HEK293 (cell line): Measurements from ENCODE around the gene FMNL3.

Experiments used
- CTCF ChIA-PET: fragments of 350-600 bp; formaldehyde crosslinking; extraction: SDS; loops from one replicate; lab custom pipeline; 2021; ENCODE audit warnings: antibody characterized with exemption; lab: Yijun Ruan, JAX
- POLR2A ChIA-PET: fragments of 300-600 bp; formaldehyde crosslinking; extraction: SDS; loops from one replicate; lab custom pipeline; 2020; ENCODE audit warnings: antibody characterized with exemption, inconsistent platforms; lab: Yijun Ruan, JAX
- H3K27ac ChIP-seq: fragments of 200-500 bp; sonication (Bioruptor generic); 2 replicates; pipeline ENCODE4 v1.5.1; 2014; ENCODE audit warnings: low read depth, low read length, control low read depth, inconsistent platforms; ENCODE audit errors: extremely low read depth
- H3K36me3 ChIP-seq, 2 experiments: fragments of 200-500 bp in 1 of 2; sonication (Bioruptor generic) in 1 of 2; 1 replicate in 1 of 2; 2 replicates in 1 of 2; pipeline ENCODE4 v1.5.1; 2014 to 2017; ENCODE audit warnings: inconsistent platforms in 2 of 2, low read length in 2 of 2; ENCODE audit not compliant: control insufficient read depth in 2 of 2, insufficient read depth in 1 of 2
- H3K4me1 ChIP-seq: fragments of 200-500 bp; sonication (Bioruptor generic); 2 replicates; pipeline ENCODE4 v1.5.1; 2014; ENCODE audit warnings: mild to moderate bottlenecking, low read length, inconsistent platforms; ENCODE audit not compliant: control insufficient read depth, insufficient read depth
- H3K4me3 ChIP-seq: 2 replicates; pipeline ENCODE4 v1.5.1; 2011; ENCODE audit warnings: low read depth, mild to moderate bottlenecking, control low read depth, low read length, moderate library complexity
- H3K9me3 ChIP-seq: fragments of 200-500 bp; sonication (Bioruptor generic); 2 replicates; pipeline ENCODE4 v1.5.1; 2014; ENCODE audit warnings: low read depth, low read length, inconsistent platforms; ENCODE audit not compliant: control insufficient read depth, insufficient read depth
- ATF2 ChIP-seq: fragments of 450-650 bp; formaldehyde crosslinking; IDR thresholded peaks from 2 replicates; pipeline ENCODE4 v1.5.1; 2016; ENCODE audit warnings: missing biosample characterization, missing genetic modification characterization, low read depth
- BCL6B ChIP-seq: fragments of 450-650 bp; formaldehyde crosslinking; IDR thresholded peaks from 2 replicates; pipeline ENCODE4 v1.5.1; 2017; ENCODE audit warnings: missing biosample characterization, missing genetic modification characterization
- GFI1B ChIP-seq: fragments of 450-650 bp; formaldehyde crosslinking; IDR thresholded peaks from 2 replicates; pipeline ENCODE4 v1.5.1; 2016; ENCODE audit warnings: missing biosample characterization, missing genetic modification characterization
- GLIS1 ChIP-seq: fragments of 450-650 bp; formaldehyde crosslinking; IDR thresholded peaks from 2 replicates; pipeline ENCODE4 v1.5.1; 2016; ENCODE audit warnings: missing biosample characterization, missing genetic modification characterization
- IKZF3 ChIP-seq: fragments of 450-650 bp; IDR thresholded peaks from 2 replicates; pipeline ENCODE4 v1.5.0; 2018; ENCODE audit warnings: missing biosample characterization, mild to moderate bottlenecking, missing genetic modification characterization, moderate library complexity
- KLF7 ChIP-seq: fragments of 450-650 bp; formaldehyde crosslinking; IDR thresholded peaks from 2 replicates; pipeline ENCODE4 v1.5.1; 2016; ENCODE audit warnings: missing biosample characterization, missing genetic modification characterization, borderline replicate concordance
- REST ChIP-seq: fragments of 450-650 bp; formaldehyde crosslinking; IDR thresholded peaks from 2 replicates; pipeline ENCODE4 v1.5.1; 2016; ENCODE audit warnings: missing biosample characterization, missing genetic modification characterization
- ZBTB1 ChIP-seq: fragments of 450-650 bp; formaldehyde crosslinking; IDR thresholded peaks from 2 replicates; pipeline ENCODE4 v1.5.1; 2016; ENCODE audit warnings: missing biosample characterization, missing genetic modification characterization
- ZBTB10 ChIP-seq: fragments of 450-650 bp; formaldehyde crosslinking; IDR thresholded peaks from 2 replicates; pipeline ENCODE4 v1.5.1; 2016; ENCODE audit warnings: missing biosample characterization, missing genetic modification characterization
- ZBTB26 ChIP-seq: fragments of 450-650 bp; formaldehyde crosslinking; optimal IDR thresholded peaks from 2 replicates; pipeline ENCODE3; 2016; ENCODE audit warnings: missing biosample characterization, mild to moderate bottlenecking, missing genetic modification characterization
- ZFHX2 ChIP-seq: fragments of 450-650 bp; formaldehyde crosslinking; conservative IDR thresholded peaks from 2 replicates; pipeline ENCODE4 v1.5.1; 2016; ENCODE audit warnings: missing biosample characterization, missing genetic modification characterization
- ZFP69B ChIP-seq: fragments of 450-650 bp; formaldehyde crosslinking; IDR thresholded peaks from 2 replicates; pipeline ENCODE4 v1.5.1; 2016; ENCODE audit warnings: missing biosample characterization, missing genetic modification characterization
- ZNF335 ChIP-seq: fragments of 450-650 bp; formaldehyde crosslinking; conservative IDR thresholded peaks from 2 replicates; pipeline ENCODE4 v1.5.1; 2016; ENCODE audit warnings: missing biosample characterization, missing genetic modification characterization
- ZNF341 ChIP-seq: fragments of 450-650 bp; formaldehyde crosslinking; IDR thresholded peaks from 2 replicates; pipeline ENCODE4; 2016; ENCODE audit warnings: low read depth, missing biosample characterization, missing genetic modification characterization
- ZNF362 ChIP-seq: fragments of 450-650 bp; formaldehyde crosslinking; IDR thresholded peaks from 2 replicates; pipeline ENCODE4 v1.5.1; 2016; ENCODE audit warnings: missing biosample characterization, missing genetic modification characterization
- ZNF416 ChIP-seq: fragments of 450-650 bp; formaldehyde crosslinking; IDR thresholded peaks from 2 replicates; pipeline ENCODE4 v1.5.1; 2016; ENCODE audit warnings: missing biosample characterization, missing genetic modification characterization
- ZNF561 ChIP-seq: fragments of 450-650 bp; IDR thresholded peaks from 2 replicates; pipeline ENCODE4 v1.5.1; 2018; ENCODE audit warnings: missing biosample characterization, missing genetic modification characterization, borderline replicate concordance
- ZNF629 ChIP-seq: fragments of 450-650 bp; formaldehyde crosslinking; IDR thresholded peaks from 2 replicates; pipeline ENCODE4 v1.5.1; 2017; ENCODE audit warnings: missing biosample characterization, missing genetic modification characterization
- ZNF664 ChIP-seq: fragments of 450-650 bp; formaldehyde crosslinking; IDR thresholded peaks from 2 replicates; pipeline ENCODE4 v1.5.1; 2016; ENCODE audit warnings: missing biosample characterization, missing genetic modification characterization
- ZNF670 ChIP-seq: fragments of 450-650 bp; formaldehyde crosslinking; IDR thresholded peaks from 2 replicates; pipeline ENCODE4 v1.5.1; 2016; ENCODE audit warnings: missing biosample characterization, missing genetic modification characterization, low read depth
- ZNF677 ChIP-seq: fragments of 450-650 bp; IDR thresholded peaks from 2 replicates; pipeline ENCODE4 v1.5.0; 2018; ENCODE audit warnings: missing biosample characterization, mild to moderate bottlenecking, missing genetic modification characterization, moderate library complexity
- ZNF692 ChIP-seq: fragments of 450-650 bp; formaldehyde crosslinking; IDR thresholded peaks from 2 replicates; pipeline ENCODE4 v1.5.1; 2016; ENCODE audit warnings: missing biosample characterization, missing genetic modification characterization
- ZNF843 ChIP-seq: fragments of 450-650 bp; formaldehyde crosslinking; IDR thresholded peaks from 2 replicates; pipeline ENCODE4 v1.5.1; 2016; ENCODE audit warnings: missing biosample characterization, missing genetic modification characterization
- ZXDB ChIP-seq: fragments of 450-650 bp; formaldehyde crosslinking; IDR thresholded peaks from 2 replicates; pipeline ENCODE4 v1.5.1; 2016; ENCODE audit warnings: missing biosample characterization, missing genetic modification characterization

Gene FMNL3

GRCh38 chr12:49622501-49623141 is 84.6 kb downstream of the FMNL3 start:
- H3K36me3 ChIP-seq, result no peaks in the 10 kb centered on the region
- ChIA-PET CTCF (interaction anchor here (0.7 to 2.6 kb wide), 14 partner anchors 7 to 334 kb away, joined by 3 to 20 read pairs (median 4); partner anchors contain the start of gene C1QL4), POLR2A (interaction anchor here (0.6 to 1.8 kb wide), 16 partner anchors 10 to 275 kb away, joined by 3 to 8 read pairs (median 4); partner anchors contain the start of genes SPATS2 and TMBIM6)
- H3K9me3 ChIP-seq, result no peaks in the 10 kb centered on the region
- H3K27ac ChIP-seq, result peak overlapping the region; percentile 1; the same call in 1 of the 2 replicates
- H3K4me3 ChIP-seq, result peak overlapping the region; percentile 49
- H3K4me1 ChIP-seq, result no peaks in the 10 kb centered on the region
- TF ChIP-seq ZFHX2 (tag by site-specific recombination) (no peak), ZNF843 (0 out of 2 replicates have a peak, but pooled peaks have one; percentile 14), ZNF670 (tag by site-specific recombination) (no peak), ZNF664 (0 out of 2 replicates have a peak, but pooled peaks have one; percentile 14), ZBTB26 (tag by site-specific recombination) (peak; percentile 22), ZFP69B (tag by site-specific recombination) (no peak), ZBTB1 (tag by site-specific recombination) (no peak), GFI1B (tag by site-specific recombination) (peak; percentile 10; the same call in 1 of the 2 replicates), ZXDB (peak; percentile 64; the same call in 1 of the 2 replicates), ZNF335 (peak; percentile 93), ZNF362 (tag by site-specific recombination) (peak; percentile 83; the same call in 1 of the 2 replicates), ZNF416 (no peak), ZBTB10 (tag by site-specific recombination) (no peak), ZNF677 (tag by site-specific recombination) (no peak), ZNF341 (tag by site-specific recombination) (peak; percentile 51), GLIS1 (tag by site-specific recombination) (peak; percentile 20), BCL6B (tag by site-specific recombination) (no peak), IKZF3 (no peak), REST (0 out of 2 replicates have a peak, but pooled peaks have one; percentile 20), ZNF692 (peak; percentile 28; the same call in 1 of the 2 replicates), KLF7 (peak; percentile 52; the same call in 1 of the 2 replicates), ZNF629 (0 out of 2 replicates have a peak, but pooled peaks have one; percentile 12), ZNF561 (tag by site-specific recombination) (peak; percentile 59; the same call in 1 of the 2 replicates), ATF2 (tag by site-specific recombination) (no peak)
